ENCODE measurements around the gene C1QTNF9. TPM values are rescaled to one million over a fixed set of nuclear protein-coding genes. Genes with fewer than 3 reads are reported as not detected.

The C1QTNF9 gene
- total RNA-seq, 1 donor from 2014 or later, result not detected

- DNase-seq (ENCODE audit: low spot score), result no peak
- TF ChIP-seq CTCF (IDR thresholded peaks at IDR 0.05), result no peak
- Mint-ChIP-seq H3K4me3 (ENCODE audit: unreplicated experiment) (no peak overlapping the region), H3K4me1 (ENCODE audit: low read depth) (peaks cover 9% of the 10 kb centered on the region), H3K36me3 (ENCODE audit: low read depth) (peaks cover 10% of the 10 kb centered on the region), H3K27ac (ENCODE audit: unreplicated experiment) (no peak overlapping the region), H3K9me3 (ENCODE audit: low read depth) (no peaks in the 10 kb centered on the region), H3K27me3 (ENCODE audit: low read depth) (no peaks in the 10 kb centered on the region)
Observed at GRCh38 chr13:24301911-24302310, 7.5 kb upstream of the C1QTNF9 start.

- no peaks in the 10 kb centered on the region for H3K9me3 Mint-ChIP-seq (ENCODE audit: low read depth)
Observed at GRCh38 chr13:24304620-24305019, 4.8 kb upstream of the C1QTNF9 start.

GRCh38 chr13:24306632-24307031 lies 2.7 kb upstream of the C1QTNF9 start:
- peaks cover 15% of the 10 kb centered on the region for H3K4me1 Mint-ChIP-seq (ENCODE audit: low read depth)
- H3K4me3 Mint-ChIP-seq (ENCODE audit: unreplicated experiment), result no peak overlapping the region

More at GRCh38 chr13:24304620-24305019, 4.8 kb upstream of the C1QTNF9 start:
- Mint-ChIP-seq H3K27ac (ENCODE audit: unreplicated experiment) (no peak overlapping the region), H3K4me3 (ENCODE audit: unreplicated experiment) (no peak overlapping the region), H3K27me3 (ENCODE audit: low read depth) (no peaks in the 10 kb centered on the region), H3K36me3 (ENCODE audit: low read depth) (peaks cover 3% of the 10 kb centered on the region), H3K4me1 (ENCODE audit: low read depth) (peaks cover 15% of the 10 kb centered on the region)
- DNase-seq (ENCODE audit: low spot score), result no peak
- TF ChIP-seq CTCF (IDR thresholded peaks at IDR 0.05), result no peak

GRCh38 chr13:24307211-24308067 lies 1.9 kb upstream of the C1QTNF9 start:
- peaks cover 15% of the 10 kb centered on the region for H3K4me1 Mint-ChIP-seq (ENCODE audit: low read depth)
- DNase-seq (ENCODE audit: low spot score), result no peak
- H3K4me3 Mint-ChIP-seq (ENCODE audit: unreplicated experiment), result no peak overlapping the region
- no peaks in the 10 kb centered on the region for H3K9me3 Mint-ChIP-seq (ENCODE audit: low read depth)
- H3K36me3 Mint-ChIP-seq (ENCODE audit: low read depth), result no peaks in the 10 kb centered on the region
- no peak for TF ChIP-seq CTCF (IDR thresholded peaks at IDR 0.05)
- peaks cover 4% of the 10 kb centered on the region for H3K27me3 Mint-ChIP-seq (ENCODE audit: low read depth)
- H3K27ac Mint-ChIP-seq (ENCODE audit: unreplicated experiment), result no peak overlapping the region

More at GRCh38 chr13:24306632-24307031, 2.7 kb upstream of the C1QTNF9 start:
- no peak for TF ChIP-seq CTCF (IDR thresholded peaks at IDR 0.05)
- H3K27me3 Mint-ChIP-seq (ENCODE audit: low read depth), result no peaks in the 10 kb centered on the region
- H3K9me3 Mint-ChIP-seq (ENCODE audit: low read depth), result no peaks in the 10 kb centered on the region
- DNase-seq (ENCODE audit: low spot score), result no peak
- H3K36me3 Mint-ChIP-seq (ENCODE audit: low read depth), result no peaks in the 10 kb centered on the region
- no peak overlapping the region for H3K27ac Mint-ChIP-seq (ENCODE audit: unreplicated experiment)

GRCh38 chr13:24308068-24308445 lies 1.3 kb upstream of the C1QTNF9 start:
- Mint-ChIP-seq H3K4me3 (ENCODE audit: unreplicated experiment) (no peak overlapping the region), H3K36me3 (ENCODE audit: low read depth) (no peaks in the 10 kb centered on the region), H3K9me3 (ENCODE audit: low read depth) (no peaks in the 10 kb centered on the region), H3K27me3 (ENCODE audit: low read depth) (peaks cover 4% of the 10 kb centered on the region), H3K4me1 (ENCODE audit: low read depth) (peaks cover 15% of the 10 kb centered on the region), H3K27ac (ENCODE audit: unreplicated experiment) (no peak overlapping the region)
- TF ChIP-seq CTCF (IDR thresholded peaks at IDR 0.05), result no peak
- DNase-seq (ENCODE audit: low spot score), result no peak

All from chondrocyte (in vitro differentiated cells).